GM18909 (cell line): ENCODE measurements around the gene RFPL1.
A peak's percentile ranks its signal among the peaks of the same experiment; 100 is the strongest.
"Not testable (repeated sequence)": the region's sequence is repeated elsewhere in the genome, so short reads cannot be mapped to it uniquely, and the experiment has no call there.

Source experiments
- ATAC-seq: cut with Tn5 transposase; IDR thresholded peaks from one replicate; pipeline ENCODE4 v1.9.1; 2021; ENCODE audit warnings: mild to moderate bottlenecking; ENCODE audit not compliant: unreplicated experiment, poor library complexity

The RFPL1 gene

GRCh38 chr22:29438283-29438682 is at the start of gene RFPL1:
Gene RFPL1 (plus strand): TSS chr22:29438583.
- ATAC-seq: not testable (repeated sequence)

GRCh38 chr22:29388759-29389090 is 49.7 kb upstream of the RFPL1 start:
- ATAC-seq: peak; percentile 11

- no peak for ATAC-seq
These were observed 48.1 kb upstream of the RFPL1 start for GRCh38 chr22:29390270-29390669.

GRCh38 chr22:29391546-29391945 is 46.8 kb upstream of the RFPL1 start:
- ATAC-seq: no peak

GRCh38 chr22:29393019-29393608 is 45.3 kb upstream of the RFPL1 start:
- ATAC-seq: no peak

GRCh38 chr22:29394931-29395581 is 43.3 kb upstream of the RFPL1 start:
- no peak for ATAC-seq

GRCh38 chr22:29396126-29396525 is 42.3 kb upstream of the RFPL1 start:
- no peak for ATAC-seq

- no peak for ATAC-seq
These were observed 40.6 kb upstream of the RFPL1 start for GRCh38 chr22:29397791-29398190.

- ATAC-seq: no peak
These were observed 37.8 kb upstream of the RFPL1 start for GRCh38 chr22:29400576-29400975.

- not testable (repeated sequence) for ATAC-seq
These were observed 36.8 kb upstream of the RFPL1 start for GRCh38 chr22:29401538-29401937.

GRCh38 chr22:29408940-29409339 is 29.4 kb upstream of the RFPL1 start:
- ATAC-seq: no peak

GRCh38 chr22:29411569-29412211 is 26.7 kb upstream of the RFPL1 start:
- ATAC-seq: peak; percentile 71

- ATAC-seq: not testable (repeated sequence)
These were observed 25.6 kb upstream of the RFPL1 start for GRCh38 chr22:29412772-29413171.

- not testable (repeated sequence) for ATAC-seq
These were observed 23.3 kb upstream of the RFPL1 start for GRCh38 chr22:29414951-29415591.

GRCh38 chr22:29418704-29419103 is 19.7 kb upstream of the RFPL1 start:
- ATAC-seq: not testable (repeated sequence)

GRCh38 chr22:29426476-29426875 is 11.9 kb upstream of the RFPL1 start:
- no peak for ATAC-seq

- no peak for ATAC-seq
These were observed 11.1 kb upstream of the RFPL1 start for GRCh38 chr22:29427176-29427760.

GRCh38 chr22:29431986-29432385 is 6.4 kb upstream of the RFPL1 start:
- ATAC-seq: no peak

- ATAC-seq: no peak
These were observed 4.5 kb upstream of the RFPL1 start for GRCh38 chr22:29433856-29434255.

GRCh38 chr22:29434288-29434687 is 4.1 kb upstream of the RFPL1 start:
- no peak for ATAC-seq
